NCI-H1105 (cell line): Measurements from ENCODE around the gene PHEX.

Experiments
- DNase-seq: peaks from one replicate; lab custom pipeline; 2025; lab: John Stamatoyannopoulos, UW

PHEX gene

DNA sequence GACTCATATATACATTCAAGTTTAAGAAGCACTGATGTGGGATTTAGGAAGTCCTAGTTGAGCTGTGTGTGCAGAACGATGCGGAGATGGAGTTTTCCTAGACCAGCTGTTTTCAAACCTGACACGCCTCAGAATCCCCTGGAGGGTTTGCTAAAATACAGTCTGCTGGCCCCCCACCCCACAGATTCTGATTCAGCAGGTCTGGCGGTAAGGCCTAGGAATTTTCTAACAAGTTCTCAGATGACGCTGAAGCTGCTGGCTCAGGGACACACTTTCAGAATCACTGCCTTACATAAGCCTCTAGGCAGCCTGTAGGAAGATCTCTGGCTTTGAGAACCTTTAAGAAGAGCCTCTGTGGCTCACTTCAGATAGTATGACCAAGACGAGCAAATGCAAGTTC, 73.1 kb downstream of the PHEX start:
- DNase-seq = no peak

DNA sequence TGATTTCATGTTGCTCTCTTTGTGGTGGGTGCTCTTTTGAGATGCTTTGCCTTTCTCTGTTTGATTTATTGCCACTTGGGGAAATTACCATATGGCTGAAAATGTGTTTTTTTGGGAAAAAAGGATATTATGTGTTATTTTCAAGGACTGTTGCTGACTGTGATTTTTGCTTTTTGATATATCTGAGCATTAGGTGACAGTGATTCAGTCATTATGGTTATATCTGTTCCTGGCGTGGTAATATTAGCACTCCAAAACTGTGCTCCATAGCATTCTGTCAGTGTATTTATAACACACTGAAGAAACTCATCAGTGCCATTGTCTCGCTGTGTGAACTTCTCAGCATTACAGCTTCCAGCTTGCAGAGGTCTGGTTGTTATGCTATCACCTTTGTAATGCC, 73.8 kb downstream of the PHEX start:
- DNase-seq = no peak

DNA sequence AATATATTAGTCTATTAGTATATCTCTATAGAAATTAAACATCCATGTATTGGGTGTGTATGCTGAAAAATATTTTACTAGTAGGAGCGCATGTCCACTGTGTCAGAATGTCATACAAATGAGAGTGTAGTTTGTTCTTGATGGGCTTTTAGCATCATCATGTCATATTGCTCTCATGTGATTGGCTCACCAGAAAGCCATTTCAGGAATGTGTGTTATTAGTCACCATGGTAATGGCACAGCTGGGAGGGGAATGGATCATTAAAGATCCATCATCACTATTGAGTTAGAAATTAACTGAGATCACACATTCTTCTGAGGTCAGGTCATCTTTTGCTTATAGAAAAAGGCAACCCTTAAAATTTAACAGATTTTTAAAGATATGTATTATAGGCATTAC, 77.3 kb downstream of the PHEX start:
- DNase-seq = no peak

DNA sequence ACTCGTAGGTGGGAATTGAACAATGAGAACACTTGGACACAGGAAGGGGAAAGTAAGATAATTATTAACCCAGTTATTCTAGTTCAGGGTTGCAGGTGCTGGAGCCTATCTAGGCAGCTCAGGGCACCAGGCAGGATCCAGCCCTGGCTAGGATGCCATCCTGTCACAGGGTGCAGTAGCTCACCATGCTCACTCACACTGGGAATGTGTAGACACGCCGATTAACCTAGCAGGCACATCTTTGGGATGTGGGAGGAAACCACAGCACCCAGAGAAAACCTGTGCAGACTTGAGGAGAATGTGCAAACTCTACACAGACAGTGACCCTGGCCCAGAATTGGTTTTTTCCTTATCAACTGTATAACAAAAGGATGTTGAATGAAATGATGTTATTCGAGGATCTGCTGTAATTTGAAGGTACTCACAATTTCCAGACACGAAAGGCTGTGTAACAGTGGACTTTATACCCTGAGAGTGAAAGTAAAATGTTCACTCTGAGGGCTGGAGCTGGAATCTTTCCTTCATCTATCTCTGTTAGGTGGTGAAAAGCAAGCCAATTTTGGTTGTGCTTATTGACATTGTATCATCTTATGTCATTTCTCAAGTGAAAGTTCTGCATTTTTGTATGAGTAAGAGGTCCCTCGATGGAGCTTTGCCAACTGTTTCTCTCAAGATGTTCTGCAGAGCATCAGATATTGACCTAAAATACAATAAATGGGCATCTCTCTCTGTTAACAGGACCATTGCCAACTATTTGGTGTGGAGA, 78.8 kb downstream of the PHEX start:
- no peak for DNase-seq

DNA sequence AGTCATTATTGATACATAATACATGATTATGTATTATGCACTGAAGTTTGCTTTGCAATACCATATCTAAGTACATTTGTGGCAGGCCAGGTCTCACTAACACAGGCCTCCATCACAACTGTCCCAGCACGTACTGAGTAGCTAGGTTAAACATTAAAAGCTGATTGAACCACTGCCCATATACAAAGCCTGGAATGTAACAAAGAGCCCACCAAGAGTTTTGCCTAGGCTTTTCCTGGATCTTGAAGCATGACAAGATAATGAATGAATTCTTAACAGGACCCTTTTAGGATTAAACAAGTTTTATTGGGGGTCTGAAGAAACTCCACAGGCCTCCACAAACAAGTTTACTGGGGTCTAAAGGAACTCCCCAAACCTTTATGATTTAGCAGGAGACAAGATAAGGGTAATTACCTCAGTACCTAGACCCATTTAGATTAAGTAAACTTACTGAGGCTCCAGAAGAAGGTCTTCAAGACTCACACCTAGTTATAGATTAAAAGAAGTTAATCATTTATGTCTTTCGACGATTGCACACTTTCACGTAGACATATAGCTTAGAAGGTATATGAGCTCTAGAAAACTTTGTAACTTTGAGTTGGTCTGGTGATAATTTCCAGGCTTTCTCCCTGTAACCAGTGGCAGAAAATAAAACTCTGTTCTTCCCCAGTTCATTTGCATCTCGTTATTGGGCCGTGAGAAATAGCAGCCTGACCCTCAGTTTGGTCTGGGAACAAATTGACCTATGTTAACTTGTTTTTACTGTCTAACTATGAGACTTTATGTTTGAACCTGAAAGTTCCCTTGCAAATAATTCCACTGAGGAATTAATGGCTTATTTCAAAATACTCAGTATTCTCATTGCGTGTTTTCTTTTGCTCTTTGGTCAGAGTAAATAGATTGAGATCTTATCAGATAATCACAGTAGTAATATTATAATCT, 84.8 kb downstream of the PHEX start:
- no peak for DNase-seq

DNA sequence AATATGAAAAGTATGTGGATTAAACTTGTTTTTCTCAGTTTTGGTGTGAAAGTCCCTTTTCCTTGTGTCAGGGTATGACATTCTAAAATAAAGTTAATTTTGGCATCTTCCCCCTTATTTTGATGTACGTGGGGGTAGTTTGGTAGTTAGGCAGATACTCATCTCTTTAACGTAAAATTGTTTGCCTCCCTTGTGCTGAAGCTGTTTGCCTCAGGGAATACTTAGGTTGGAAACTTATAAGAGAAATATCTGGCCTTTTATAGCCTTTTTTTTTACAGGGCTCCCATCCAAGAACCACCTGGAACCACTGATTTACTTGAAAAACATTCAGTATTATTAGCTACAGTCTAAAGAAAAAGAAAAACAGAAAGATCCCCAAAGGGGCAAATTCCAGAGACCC, 85.5 kb downstream of the PHEX start:
- no peak for DNase-seq

DNA sequence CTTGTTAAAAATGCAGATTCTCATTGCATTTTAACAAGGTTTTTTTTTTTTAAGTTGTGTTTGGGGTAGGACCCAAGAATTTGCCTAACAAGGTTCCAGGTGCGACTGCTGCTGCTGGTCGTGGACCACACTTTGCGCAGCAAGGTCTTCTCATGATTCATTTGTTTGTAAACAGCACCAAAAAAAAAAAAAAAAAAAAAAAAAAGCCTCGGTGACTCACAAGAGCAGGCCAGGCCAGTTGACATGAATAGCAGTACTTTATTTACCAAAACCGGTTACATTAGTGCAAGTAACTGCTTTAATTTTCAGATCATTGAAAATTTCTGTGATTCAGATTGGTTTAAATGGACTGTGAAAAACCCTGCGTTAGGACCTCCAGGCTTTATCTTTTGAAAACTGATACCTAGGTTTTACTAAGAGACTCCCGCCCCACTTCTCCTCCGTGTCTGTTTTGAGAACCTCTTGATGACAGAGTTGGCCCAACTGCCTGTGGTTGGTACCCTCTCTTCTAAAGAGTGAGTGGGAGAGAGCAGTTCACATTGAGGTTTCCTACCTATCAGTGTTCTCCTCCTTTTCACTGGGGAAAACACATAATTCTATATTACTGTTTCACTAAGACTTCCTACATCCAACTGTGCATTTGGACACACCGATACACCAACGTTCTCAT, 86.2 kb downstream of the PHEX start:
- no peak for DNase-seq

DNA sequence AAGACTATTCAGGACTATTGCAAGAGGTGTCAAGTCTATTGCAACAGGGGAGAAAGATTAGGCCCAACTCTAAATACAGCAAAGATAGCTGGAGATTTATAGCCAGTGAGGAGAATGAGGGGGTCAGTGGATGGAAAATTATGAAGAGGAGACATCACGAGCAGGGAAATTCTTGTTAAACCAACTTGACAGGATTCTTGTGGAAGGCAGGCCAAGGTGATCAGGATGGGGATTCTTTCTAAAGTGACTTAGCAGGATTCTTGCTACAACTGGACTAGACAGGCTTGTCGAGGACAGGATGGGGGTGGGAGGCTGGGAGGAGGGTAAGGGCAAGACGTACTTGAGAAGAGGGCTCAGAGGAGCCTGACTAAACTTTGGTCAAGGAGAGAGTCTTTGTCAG, 89.0 kb downstream of the PHEX start:
- no peak for DNase-seq

DNA sequence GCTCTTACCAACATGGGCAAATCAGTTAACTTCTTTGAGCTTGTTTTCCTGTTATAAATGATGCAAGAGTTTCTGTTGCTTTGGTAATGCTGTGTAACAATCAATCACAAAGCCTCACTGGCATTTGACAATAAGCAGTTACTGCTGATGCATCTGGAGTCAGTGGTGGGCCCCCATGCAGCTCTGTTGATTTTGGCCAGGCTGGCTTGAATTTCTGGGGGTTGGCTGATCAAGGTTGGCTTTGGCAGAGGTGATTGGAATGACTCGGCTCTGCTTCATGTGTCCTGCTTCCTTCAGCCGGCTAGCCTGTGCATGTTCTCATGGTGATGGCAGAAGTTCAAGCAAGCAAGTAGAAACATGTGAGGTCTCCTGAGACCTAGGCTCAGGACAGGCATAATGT, 90.4 kb downstream of the PHEX start:
- no peak for DNase-seq

DNA sequence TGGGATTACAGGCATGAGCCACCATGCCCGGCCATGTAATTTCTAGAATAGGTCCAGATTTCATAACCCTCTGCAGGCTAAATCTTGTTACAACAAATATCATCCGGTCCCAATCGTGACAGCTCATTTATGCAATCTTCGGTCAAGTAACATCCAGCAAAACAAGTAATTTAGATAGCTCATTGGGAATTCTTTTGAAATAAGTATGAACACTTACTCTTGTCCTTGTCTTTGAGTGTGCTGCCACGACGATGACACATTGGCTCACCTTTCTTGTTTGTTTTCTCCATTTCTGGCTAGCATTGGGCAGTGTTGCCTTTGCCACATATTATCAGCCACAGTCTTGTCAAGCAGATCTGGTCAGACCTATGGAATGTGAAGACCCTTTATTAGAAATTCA, 92.0 kb downstream of the PHEX start:
- DNase-seq = no peak

DNA sequence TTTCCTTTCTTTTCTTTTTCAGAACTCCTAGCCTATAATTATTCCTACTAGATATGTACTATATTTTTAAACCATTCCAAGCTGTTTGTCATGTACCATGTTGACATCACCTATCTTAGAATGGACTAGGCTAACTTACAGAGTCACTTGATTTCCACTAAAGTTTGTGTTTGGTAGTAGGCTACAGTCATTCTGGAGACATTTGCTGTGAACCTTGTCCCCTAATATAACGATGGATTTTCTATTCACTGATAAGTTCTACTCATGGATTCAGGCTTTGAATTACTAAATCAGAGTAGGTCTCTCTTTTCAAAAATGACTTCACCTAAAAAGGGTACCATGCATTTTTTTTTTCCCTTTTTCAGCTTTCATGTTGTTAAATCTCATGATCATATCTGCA, 93.4 kb downstream of the PHEX start:
- DNase-seq = no peak

DNA sequence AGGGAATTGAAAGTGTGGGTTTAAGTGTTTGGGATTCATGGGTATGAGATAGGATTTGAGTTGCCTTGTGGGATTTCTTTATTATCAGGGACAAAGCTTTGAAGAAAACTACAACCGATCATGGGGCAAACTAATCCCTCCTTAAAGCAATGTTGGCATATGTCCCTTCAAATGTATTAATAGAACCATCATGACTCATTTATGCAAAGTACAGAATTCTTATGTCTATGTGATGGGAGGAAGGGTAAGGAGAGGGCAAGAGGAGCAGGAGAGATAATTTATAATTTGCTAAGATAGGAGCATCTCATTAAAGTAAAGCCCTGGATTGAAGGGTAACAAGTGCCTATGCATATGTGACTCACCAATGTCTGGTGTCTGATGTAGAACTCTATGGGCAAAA, 94.2 kb downstream of the PHEX start:
- DNase-seq = no peak

DNA sequence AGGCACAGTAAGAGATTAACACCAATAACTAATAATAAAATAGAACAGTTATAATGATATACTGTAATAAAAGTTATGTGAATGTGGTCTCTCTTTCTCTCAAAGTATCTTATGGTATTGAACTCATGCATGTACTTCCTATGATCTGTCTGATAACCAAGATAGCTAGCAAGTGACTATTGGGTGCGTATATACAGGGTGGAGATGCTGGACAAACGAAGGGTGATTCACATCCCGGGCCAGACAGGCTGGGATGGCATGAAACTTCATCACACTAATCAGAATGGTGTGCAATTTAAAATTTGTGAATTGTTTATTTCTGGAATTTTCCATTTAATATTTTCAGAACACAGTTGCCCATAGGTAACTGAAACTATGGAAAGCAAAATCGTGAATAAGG, 96.8 kb downstream of the PHEX start:
- no peak for DNase-seq

DNA sequence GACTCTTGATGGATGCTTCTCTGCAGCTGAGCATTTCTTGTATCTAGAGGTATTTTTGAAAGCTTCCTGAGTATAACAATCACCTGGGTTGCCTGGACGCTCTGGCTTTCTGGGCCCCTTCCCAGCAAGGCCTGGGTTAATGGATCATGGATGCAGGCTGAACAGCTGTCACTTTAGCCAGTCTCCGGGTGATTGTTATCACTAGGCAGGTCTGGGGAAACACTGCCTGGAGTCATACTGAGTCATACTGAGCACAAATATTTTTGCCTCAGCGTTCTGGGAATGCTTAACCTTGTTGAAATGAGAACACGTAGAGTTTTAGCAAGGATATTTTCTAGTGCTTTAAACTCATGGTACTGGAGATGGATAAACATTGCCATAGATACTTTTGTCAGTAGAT, 102.6 kb downstream of the PHEX start:
- no peak for DNase-seq

DNA sequence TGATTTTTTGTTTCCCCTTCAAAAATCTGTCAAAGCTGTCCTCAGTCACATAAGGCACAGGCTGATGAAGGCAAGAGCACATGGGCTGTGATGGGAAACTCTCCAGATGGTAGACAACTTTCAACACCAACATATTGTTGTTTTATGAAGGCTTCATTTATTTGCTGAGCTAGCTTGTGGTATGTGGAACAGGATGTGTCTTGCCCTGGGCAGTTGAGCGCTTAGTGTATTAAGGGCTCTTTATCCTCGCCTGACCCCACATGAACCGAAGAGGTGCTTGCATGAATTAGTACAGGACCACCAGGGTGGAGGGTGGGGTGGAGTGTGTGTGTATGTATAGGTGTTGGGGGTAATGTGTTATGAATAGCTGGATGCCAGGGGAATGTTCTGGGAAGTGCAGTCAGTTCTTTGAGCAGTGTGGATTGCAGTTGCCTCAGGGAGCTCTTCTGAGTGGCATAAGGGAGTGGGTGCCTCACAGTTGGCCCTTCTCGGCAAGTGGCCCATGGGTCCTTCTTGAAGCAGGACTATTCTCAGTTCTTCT, 103.1 kb downstream of the PHEX start:
- DNase-seq = no peak

DNA sequence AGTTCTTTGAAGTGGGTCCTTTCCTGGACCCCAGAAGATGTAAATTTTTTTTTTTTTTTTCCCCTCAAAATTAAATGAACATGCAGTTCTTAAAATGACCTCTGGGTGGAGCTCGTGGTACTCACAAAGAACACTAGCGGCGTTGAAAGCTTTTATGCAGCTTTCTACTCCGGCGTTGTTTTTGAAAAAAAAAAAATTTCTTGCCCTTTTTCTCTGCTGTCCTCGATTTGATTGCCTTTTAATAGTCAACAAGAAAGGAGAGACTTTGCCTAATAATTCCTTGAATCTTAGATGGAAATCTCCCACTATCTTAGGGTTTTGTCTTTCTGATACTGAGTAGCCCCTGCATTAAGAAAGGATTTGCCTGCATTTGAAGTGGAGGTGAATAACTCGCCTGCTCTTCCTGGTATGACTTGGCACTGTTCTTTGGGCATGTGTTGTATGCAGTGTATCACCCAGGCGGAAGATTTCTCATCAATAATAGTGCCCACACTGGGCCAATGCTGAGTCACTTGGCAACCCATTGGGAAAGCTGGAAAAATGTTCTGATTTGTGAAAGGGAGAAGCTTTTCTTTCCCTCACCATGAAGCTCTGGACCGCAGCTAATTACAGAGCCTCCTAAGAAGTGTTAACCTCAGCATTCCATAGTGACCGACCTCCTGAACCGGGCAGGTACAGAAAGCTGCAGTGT, 104.0 kb downstream of the PHEX start:
- DNase-seq = peak; percentile 29

DNA sequence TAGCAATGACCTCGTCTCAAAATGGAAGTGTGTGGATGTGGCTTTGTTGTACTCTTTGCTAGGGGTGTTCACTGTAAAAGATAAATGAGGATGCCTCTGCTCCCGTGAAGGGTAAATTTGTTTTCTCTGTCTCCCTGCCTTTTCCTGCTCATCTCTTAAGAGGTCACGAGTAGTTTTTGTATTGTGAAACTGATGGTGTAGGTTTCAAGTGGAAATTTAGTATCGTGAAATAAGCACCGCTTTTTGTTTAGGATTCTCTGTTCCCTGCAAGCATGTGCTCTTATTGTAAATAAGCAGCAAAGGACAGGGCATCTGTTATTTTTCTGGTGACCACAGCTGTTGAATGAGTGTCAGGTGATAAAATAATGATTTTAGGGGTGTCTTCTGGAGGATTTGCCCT, 104.6 kb downstream of the PHEX start:
- DNase-seq = no peak

DNA sequence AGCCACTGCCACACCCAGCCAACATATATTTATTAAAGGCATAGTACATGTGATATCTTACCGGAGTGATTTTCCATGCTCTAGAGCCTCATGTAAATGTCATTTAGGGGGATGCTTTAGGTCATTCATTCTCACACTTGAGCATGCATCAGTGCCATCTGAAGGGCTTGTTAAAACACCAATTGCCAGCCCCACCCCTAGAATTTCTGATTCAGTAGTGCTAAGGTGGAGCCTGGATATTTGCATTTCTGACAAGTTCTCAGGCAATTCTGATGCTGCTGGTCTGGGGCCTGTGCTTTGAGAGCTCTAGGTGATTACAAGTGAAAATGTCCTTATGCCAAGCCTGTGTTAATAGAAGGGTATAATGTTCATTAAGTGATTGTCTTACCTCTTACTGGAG, 107.7 kb downstream of the PHEX start:
- no peak for DNase-seq

DNA sequence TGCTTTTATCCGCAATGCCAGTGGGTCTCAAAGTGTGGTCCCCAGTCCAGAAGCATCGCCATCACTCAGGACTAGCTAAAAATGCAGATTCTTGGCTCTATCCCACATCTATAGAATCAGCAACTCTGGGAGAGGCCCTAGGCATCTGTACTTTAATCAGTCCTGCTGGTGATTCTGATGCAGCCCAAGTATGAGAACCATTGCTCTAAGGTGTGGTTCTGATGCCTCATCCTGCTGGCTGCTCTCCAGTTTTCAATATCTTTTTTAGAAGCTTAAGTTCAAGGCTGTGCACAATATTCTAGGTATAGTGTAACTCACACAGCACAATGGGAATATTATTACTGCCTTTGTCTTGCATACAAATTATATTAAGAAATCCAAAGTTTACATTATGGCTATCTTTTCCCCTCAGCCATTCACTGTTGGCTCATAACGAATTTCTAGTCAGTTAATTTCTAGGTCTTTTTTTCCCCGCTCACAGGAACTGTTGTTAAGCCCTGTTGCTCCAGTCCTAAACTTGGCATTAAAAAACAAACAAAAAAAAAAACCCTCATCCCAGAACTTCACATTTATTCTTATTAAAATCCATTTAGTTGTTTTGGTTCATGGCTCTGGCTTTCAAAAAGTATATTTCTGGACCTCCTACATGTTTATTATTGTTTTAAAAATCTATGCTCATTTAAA, 109.1 kb downstream of the PHEX start:
- no peak for DNase-seq

DNA sequence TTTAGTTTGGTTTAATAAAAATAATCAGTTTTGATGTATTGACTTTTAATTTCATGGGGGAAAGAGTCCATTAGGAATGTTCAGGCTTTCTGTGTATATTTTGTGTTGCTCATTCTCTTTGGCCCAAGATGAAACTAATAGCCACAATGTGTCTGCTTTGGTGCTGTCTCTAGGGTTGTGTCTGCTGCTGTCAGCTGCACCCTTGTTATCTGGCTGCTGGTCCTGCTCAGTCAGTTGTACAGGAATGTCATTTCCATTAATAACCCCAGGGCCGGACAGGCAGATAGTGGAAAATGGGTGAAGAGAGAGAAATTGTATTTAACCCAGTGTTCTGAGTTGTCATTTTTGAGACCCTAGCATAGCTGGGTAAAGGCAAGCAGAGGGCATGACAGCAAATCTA, 115.1 kb downstream of the PHEX start:
- DNase-seq = no peak

DNA sequence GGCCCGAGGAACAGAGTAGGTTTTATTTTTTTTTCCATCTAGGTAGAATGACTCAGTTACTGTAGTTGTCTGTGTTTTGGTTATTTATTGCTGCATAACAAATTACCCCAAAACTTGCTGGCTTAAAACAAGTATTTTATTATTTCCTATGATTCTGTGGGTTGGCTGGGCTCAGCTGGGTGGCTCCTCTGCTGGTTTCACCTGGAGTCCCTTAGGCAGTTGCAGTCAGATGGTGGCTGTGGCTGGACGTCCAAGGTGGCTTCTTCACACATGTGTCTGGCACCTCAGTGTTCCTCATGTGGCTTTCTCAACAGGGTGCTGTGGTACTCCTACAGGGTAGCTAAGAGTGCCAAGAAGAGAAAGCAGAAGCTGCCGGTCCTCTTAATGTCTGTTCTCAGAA, 115.8 kb downstream of the PHEX start:
- no peak for DNase-seq
